HL-60 (cell line): Measurements from ENCODE around the gene FOXP1.

Source experiments
- DNase-seq, 2 experiments: peaks; one replicate each; pipeline ENCODE4 v3.0.0-alpha.2; 2010 to 2020; ENCODE audit warnings: low read depth in 1 of 2, low spot score in 1 of 2
- H3K27ac ChIP-seq: fragments of 250-450 bp; sonication (Bioruptor Pico); replicated peaks from 2 replicates; pipeline ENCODE4 v1.5.1; 2020; ENCODE audit warnings: mild to moderate bottlenecking, moderate library complexity
- H3K27me3 ChIP-seq: fragments of 250-450 bp; sonication (Bioruptor Pico); 2 replicates; pipeline ENCODE4 v1.5.1; 2021; ENCODE audit warnings: mild to moderate bottlenecking, moderate library complexity; ENCODE audit not compliant: insufficient read depth, poor library complexity, severe bottlenecking
- H3K4me3 ChIP-seq: replicated peaks from 2 replicates; pipeline ENCODE4 v1.5.1; 2011; ENCODE audit warnings: mild to moderate bottlenecking, control low read depth, low read length; ENCODE audit not compliant: insufficient read depth
- CTCF ChIP-seq: IDR thresholded peaks from one replicate; pipeline ENCODE4 v1.5.1; 2011; ENCODE audit warnings: low read length, control low read depth, inconsistent platforms; ENCODE audit not compliant: insufficient read depth
- GABPA ChIP-seq: IDR thresholded peaks from 2 replicates; pipeline ENCODE4 v1.6.1; 2012; ENCODE audit warnings: low read depth
- POLR2AphosphoS5 ChIP-seq: IDR thresholded peaks from 2 replicates; pipeline ENCODE4 v1.6.1; 2012; ENCODE audit warnings: low read depth
- REST ChIP-seq: IDR thresholded peaks from 2 replicates; pipeline ENCODE4 v1.6.1; 2012; ENCODE audit warnings: low read depth; ENCODE audit not compliant: insufficient replicate concordance
- SPI1 ChIP-seq: IDR thresholded peaks from 2 replicates; pipeline ENCODE4 v1.6.1; 2012; ENCODE audit warnings: low read depth, mild to moderate bottlenecking, borderline replicate concordance

The FOXP1 gene

GRCh38 chr3:71579326-71579934 is 4.1 kb downstream of the FOXP1 start:
- Histone ChIP-seq H3K27ac (peak overlapping the region; percentile 98), H3K27me3 (no peaks in the 10 kb centered on the region), H3K4me3 (peak overlapping the region; percentile 75)
- TF ChIP-seq GABPA (no peak), POLR2AphosphoS5 (no peak), REST (no peak), CTCF (no peak), SPI1 (no peak)
- DNase-seq: no peak

GRCh38 chr3:71578054-71578751 is 5.3 kb downstream of the FOXP1 start:
- peak in 1 of 2 experiments; percentile 25 for DNase-seq
- H3K27me3 ChIP-seq: no peaks in the 10 kb centered on the region
- H3K27ac ChIP-seq: peak overlapping the region; percentile 98
- H3K4me3 ChIP-seq: peak overlapping the region; percentile 75
- TF ChIP-seq GABPA (no peak), SPI1 (0 out of 2 replicates have a peak, but pooled peaks have one; percentile 12), CTCF (no peak)

- TF ChIP-seq SPI1: peak; percentile 48; the same call in 1 of the 2 replicates
- TF ChIP-seq CTCF: no peak
- no peak for TF ChIP-seq POLR2AphosphoS5
- no peak for TF ChIP-seq REST
- TF ChIP-seq GABPA: no peak
- peak overlapping the region; percentile 98 for H3K27ac ChIP-seq
Measured at GRCh38 chr3:71577011-71577410, 6.5 kb downstream of the FOXP1 start.

GRCh38 chr3:71575433-71575832 is 8.1 kb downstream of the FOXP1 start:
- no peaks in the 10 kb centered on the region for H3K27me3 ChIP-seq
- no peak for DNase-seq
- H3K4me3 ChIP-seq: no peak overlapping the region
- no peak overlapping the region for H3K27ac ChIP-seq
- TF ChIP-seq POLR2AphosphoS5 (no peak), CTCF (no peak), SPI1 (no peak), REST (no peak), GABPA (no peak)

More at GRCh38 chr3:71577011-71577410, 6.5 kb downstream of the FOXP1 start:
- Histone ChIP-seq H3K4me3 (no peak overlapping the region), H3K27me3 (no peaks in the 10 kb centered on the region)
- DNase-seq: no peak
